HCT116 (cell line): ENCODE measurements around the gene IL11.

Source experiments
- CTCF ChIP-seq, 3 experiments: fragments of 200-600 bp in 1 of 3; sonication (generic) in 1 of 3; IDR thresholded peaks in 2 of 3; conservative IDR thresholded peaks in 1 of 3; 2 replicates each; pipeline ENCODE4 v1.5.1; 2012 to 2017; ENCODE audit warnings: low read depth in 2 of 3, low read length in 2 of 3, antibody characterized with exemption in 1 of 3, borderline replicate concordance in 1 of 3, control low read depth in 1 of 3, mild to moderate bottlenecking in 1 of 3, mixed read lengths in 1 of 3, mixed run types in 1 of 3, moderate library complexity in 1 of 3; ENCODE audit not compliant: insufficient read depth in 1 of 3
- ELF1 ChIP-seq: IDR thresholded peaks from 2 replicates; pipeline ENCODE4 v1.6.1; 2012; ENCODE audit warnings: low read depth, borderline replicate concordance
- EZH2 ChIP-seq: fragments of 200-600 bp; sonication (generic); IDR thresholded peaks from 2 replicates; pipeline ENCODE4 v1.6.1; 2017; ENCODE audit warnings: antibody characterized with exemption, mixed run types
- POLR2AphosphoS5 ChIP-seq: IDR thresholded peaks from 2 replicates; pipeline ENCODE4 v1.6.1; 2011; ENCODE audit warnings: mild to moderate bottlenecking, low read depth, low read length, moderate library complexity
- YY1 ChIP-seq: IDR thresholded peaks from 2 replicates; pipeline ENCODE4 v1.6.1; 2011; ENCODE audit warnings: low read length, low read depth, moderate library complexity, mild to moderate bottlenecking; ENCODE audit not compliant: insufficient replicate concordance; ENCODE audit errors: extremely low read depth

GRCh38 chr19:55400281-55401087 lies 30.2 kb upstream of the IL11 start:
- TF ChIP-seq ELF1, result no peak
- TF ChIP-seq CTCF (IDR thresholded peaks at IDR 0.05 in 2 of 3, conservative IDR thresholded peaks at IDR 0.05 in 1 of 3; ENCODE audit: borderline replicate concordance in 1 of 3, insufficient read depth in 1 of 3, low read depth in 2 of 3, low read length in 2 of 3), result no peak
- TF ChIP-seq YY1, result no peak
- TF ChIP-seq EZH2, result no peak
- no peak for TF ChIP-seq POLR2AphosphoS5
